ENCODE measurements around the gene HDAC4. TPM values are rescaled to one million over a fixed set of nuclear protein-coding genes. Genes with fewer than 3 reads are reported as not detected.

HDAC4 gene
- total and polyA plus RNA-seq, 4 donors = 2.9 to 37.2 (median 4.4) TPM

GRCh38 chr2:239253701-239254436 is 147.0 kb downstream of the HDAC4 start:
- no peak overlapping the region for H3K9ac ChIP-seq (ENCODE audit: low read depth in 1 of 2, low read length in 2 of 2)
- H3K27ac ChIP-seq (ENCODE audit: low read depth in 1 of 2, low read length in 2 of 2) = no peak overlapping the region
- TF ChIP-seq HNF4A (conservative IDR thresholded peaks at IDR 0.05) (no peak), RAD21 (IDR thresholded peaks at IDR 0.05) (no peak), NR2F2 (IDR thresholded peaks at IDR 0.05) (no peak), FOXA1 (IDR thresholded peaks at IDR 0.05) (no peak), ATF3 (IDR thresholded peaks at IDR 0.05) (no peak), YY1 (IDR thresholded peaks at IDR 0.05) (no peak), GABPA (IDR thresholded peaks at IDR 0.05 in 1 of 2, conservative IDR thresholded peaks at IDR 0.05 in 1 of 2) (no peak), MAX (IDR thresholded peaks at IDR 0.05) (no peak), REST (IDR thresholded peaks at IDR 0.05) (no peak), HNF4G (IDR thresholded peaks at IDR 0.05) (no peak), FOXA2 (IDR thresholded peaks at IDR 0.05) (no peak)
- H3K4me3 ChIP-seq (ENCODE audit: low read depth in 1 of 3, low read length in 3 of 3) = no peak overlapping the region
- no peaks in the 10 kb centered on the region for H3K27me3 ChIP-seq (ENCODE audit: control insufficient read depth in 4 of 4, insufficient read depth in 4 of 4, low read length in 3 of 4)
- H3K9me3 ChIP-seq (ENCODE audit: control insufficient read depth in 4 of 4, low read length in 3 of 4) = peaks cover 0 to 2% (median 0%) of the 10 kb centered on the region in 4 donors
- 92% methylated on average over 7 of the region's 7 CpGs for WGBS
- no peaks in the 10 kb centered on the region for H3K36me3 ChIP-seq (ENCODE audit: control insufficient read depth in 4 of 4, insufficient read depth in 3 of 4, low read depth in 1 of 4, low read length in 3 of 4)
- H3K4me1 ChIP-seq (ENCODE audit: control insufficient read depth in 4 of 4, insufficient read depth in 4 of 4, low read length in 3 of 4) = peaks cover 0 to 4% (median 0%) of the 10 kb centered on the region in 4 donors
- DNase-seq (ENCODE audit: low spot score) = no peak

GRCh38 chr2:239253264-239253663 is 147.6 kb downstream of the HDAC4 start:
- 84% methylated on average over 7 of the region's 7 CpGs for WGBS

More at GRCh38 chr2:239253264-239253663, 147.6 kb downstream of the HDAC4 start:
- no peak overlapping the region for H3K9ac ChIP-seq (ENCODE audit: low read depth in 1 of 2, low read length in 2 of 2)
- no peak overlapping the region for H3K4me3 ChIP-seq (ENCODE audit: low read depth in 1 of 3, low read length in 3 of 3)
- peaks cover 0 to 2% (median 0%) of the 10 kb centered on the region in 4 donors for H3K9me3 ChIP-seq (ENCODE audit: control insufficient read depth in 4 of 4, low read length in 3 of 4)
- no peak for DNase-seq (ENCODE audit: low spot score)
- H3K36me3 ChIP-seq (ENCODE audit: control insufficient read depth in 4 of 4, insufficient read depth in 3 of 4, low read depth in 1 of 4, low read length in 3 of 4) = no peaks in the 10 kb centered on the region
- H3K27ac ChIP-seq (ENCODE audit: low read depth in 1 of 2, low read length in 2 of 2) = no peak overlapping the region
- H3K27me3 ChIP-seq (ENCODE audit: control insufficient read depth in 4 of 4, insufficient read depth in 4 of 4, low read length in 3 of 4) = no peaks in the 10 kb centered on the region
- no peak for TF ChIP-seq ZBTB33 (IDR thresholded peaks at IDR 0.05)
- no peak for TF ChIP-seq RXRA (IDR thresholded peaks at IDR 0.05)
- TF ChIP-seq YY1 (IDR thresholded peaks at IDR 0.05) = no peak
- no peak for TF ChIP-seq NR2F2 (IDR thresholded peaks at IDR 0.05)
- TF ChIP-seq FOXA2 (IDR thresholded peaks at IDR 0.05) = no peak
- TF ChIP-seq REST (IDR thresholded peaks at IDR 0.05) = no peak
- TF ChIP-seq SP1 (IDR thresholded peaks at IDR 0.05) = no peak
- no peak for TF ChIP-seq JUND (IDR thresholded peaks at IDR 0.05)
- no peak for TF ChIP-seq FOXA1 (IDR thresholded peaks at IDR 0.05)
- TF ChIP-seq HNF4G (IDR thresholded peaks at IDR 0.05) = no peak
- no peak for TF ChIP-seq EGR1 (IDR thresholded peaks at IDR 0.05; ENCODE audit: low read depth in 2 of 2)
- no peak for TF ChIP-seq TAF1 (conservative IDR thresholded peaks at IDR 0.05)
- TF ChIP-seq CTCF (IDR thresholded peaks at IDR 0.05; ENCODE audit: low read depth, low read length, missing input control) = no peak
- TF ChIP-seq MAX (IDR thresholded peaks at IDR 0.05) = no peak
- no peak for TF ChIP-seq ATF3 (IDR thresholded peaks at IDR 0.05)
- TF ChIP-seq RAD21 (IDR thresholded peaks at IDR 0.05) = no peak
- TF ChIP-seq GABPA (IDR thresholded peaks at IDR 0.05 in 1 of 2, conservative IDR thresholded peaks at IDR 0.05 in 1 of 2) = no peak
- no peak for TF ChIP-seq HNF4A (conservative IDR thresholded peaks at IDR 0.05)
- peaks cover 0 to 4% (median 0%) of the 10 kb centered on the region in 4 donors for H3K4me1 ChIP-seq (ENCODE audit: control insufficient read depth in 4 of 4, insufficient read depth in 4 of 4, low read length in 3 of 4)
